Activated CD4-positive, CD25-positive, alpha-beta regulatory T cell treated with anti-CD3 and anti-CD28 coated beads, Interleukin-2, amount 50 U/mL, for 16 hours (primary cell): ENCODE measurements around the gene TNS3.
"Not testable (repeated sequence)": the region's sequence is repeated elsewhere in the genome, so short reads cannot be mapped to it uniquely, and the experiment has no call there.

ENCODE experiments used
- DNase-seq: peaks from one replicate; pipeline ENCODE4 v3.0.0-alpha.2; 2020; ENCODE audit warnings: low read depth, low spot score

The TNS3 gene

GRCh38 chr7:47561715-47562446 is 20.0 kb downstream of the TNS3 start:
- no peak for DNase-seq

GRCh38 chr7:47559306-47560220 is 22.3 kb downstream of the TNS3 start:
- DNase-seq, result no peak

- no peak for DNase-seq
Observed at GRCh38 chr7:47557694-47558670, 23.9 kb downstream of the TNS3 start.

GRCh38 chr7:47557317-47557693 is 24.6 kb downstream of the TNS3 start:
- DNase-seq, result no peak

- no peak for DNase-seq
Observed at GRCh38 chr7:47556511-47557180, 25.3 kb downstream of the TNS3 start.

DNA sequence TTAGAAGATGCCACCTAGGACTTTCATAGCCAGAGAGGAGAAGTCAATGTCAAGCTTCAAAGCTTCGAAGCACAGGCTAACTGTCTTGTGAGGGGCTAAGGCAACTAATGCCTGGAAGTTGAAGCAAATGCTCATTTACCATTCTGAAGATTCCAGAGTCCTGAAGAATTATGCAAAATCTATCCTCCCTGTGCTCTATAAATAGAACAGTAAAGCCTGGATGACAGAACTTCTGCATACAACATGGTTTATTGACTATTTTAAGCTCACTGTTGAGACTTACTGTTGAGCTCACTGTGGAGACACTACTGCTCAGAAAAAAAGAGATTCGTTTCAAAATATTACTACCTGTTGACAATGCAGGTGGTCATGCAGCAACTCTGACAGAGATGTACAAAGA is 28.6 kb downstream of the TNS3 start:
- no peak for DNase-seq

DNA sequence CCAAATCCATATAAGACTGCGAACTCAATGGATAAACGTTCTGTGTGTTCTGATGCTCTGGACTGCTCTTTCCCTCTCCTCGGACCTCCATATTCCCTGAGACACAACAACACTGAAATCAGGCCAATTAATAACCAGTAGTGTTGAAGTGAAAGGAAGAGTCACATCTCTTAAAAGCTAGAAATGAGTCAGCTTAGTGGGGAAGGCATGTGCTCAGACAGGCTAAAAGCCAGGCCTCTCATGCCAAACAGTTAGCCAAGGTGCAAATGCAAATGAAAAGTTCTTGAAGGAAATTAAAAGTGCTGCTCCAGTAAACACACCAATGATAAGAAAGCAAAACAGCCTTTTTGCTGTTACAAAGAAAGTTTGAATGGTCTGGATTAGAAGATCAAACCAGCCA is 29.3 kb downstream of the TNS3 start:
- no peak for DNase-seq

DNA sequence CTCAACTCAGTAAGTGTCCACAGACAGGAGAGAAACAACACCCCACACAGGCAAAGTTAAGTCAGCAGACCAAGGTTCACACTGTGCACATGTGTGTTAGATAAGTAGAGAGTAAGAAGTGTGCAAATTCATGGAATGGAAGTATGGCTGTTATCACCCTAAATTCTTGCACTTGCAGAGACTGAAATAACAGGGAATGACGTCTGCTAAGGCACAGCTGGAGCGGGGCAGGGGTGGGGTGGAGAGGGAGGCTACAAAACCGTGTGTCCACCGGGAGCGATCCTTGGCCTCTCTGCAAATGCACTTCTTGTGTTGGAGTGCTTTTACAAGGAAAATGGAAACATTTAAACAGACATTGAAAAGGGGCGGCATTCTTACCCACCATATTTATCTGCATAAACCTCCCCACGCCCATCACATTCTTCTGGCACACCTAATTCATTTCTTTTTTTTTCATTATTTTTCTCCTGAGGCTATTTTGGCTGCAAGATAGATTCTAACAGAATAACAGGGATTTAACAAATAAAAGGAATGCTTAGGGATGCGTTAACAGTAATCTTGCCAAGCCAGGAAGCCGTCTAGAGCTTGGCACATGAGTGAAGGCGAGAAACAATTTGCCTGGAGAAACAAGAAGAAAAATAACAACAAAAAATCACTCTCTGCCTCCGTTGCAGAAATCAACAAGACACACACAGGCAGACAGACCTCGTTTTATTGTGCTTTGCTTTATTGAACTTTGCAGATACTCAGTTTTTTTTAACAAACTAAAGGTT is 30.1 kb downstream of the TNS3 start:
- DNase-seq, result no peak

GRCh38 chr7:47550788-47551470 is 31.0 kb downstream of the TNS3 start:
- no peak for DNase-seq

GRCh38 chr7:47549916-47550315 is 32.0 kb downstream of the TNS3 start:
- no peak for DNase-seq

GRCh38 chr7:47549397-47549796 is 32.5 kb downstream of the TNS3 start:
- DNase-seq, result no peak

DNA sequence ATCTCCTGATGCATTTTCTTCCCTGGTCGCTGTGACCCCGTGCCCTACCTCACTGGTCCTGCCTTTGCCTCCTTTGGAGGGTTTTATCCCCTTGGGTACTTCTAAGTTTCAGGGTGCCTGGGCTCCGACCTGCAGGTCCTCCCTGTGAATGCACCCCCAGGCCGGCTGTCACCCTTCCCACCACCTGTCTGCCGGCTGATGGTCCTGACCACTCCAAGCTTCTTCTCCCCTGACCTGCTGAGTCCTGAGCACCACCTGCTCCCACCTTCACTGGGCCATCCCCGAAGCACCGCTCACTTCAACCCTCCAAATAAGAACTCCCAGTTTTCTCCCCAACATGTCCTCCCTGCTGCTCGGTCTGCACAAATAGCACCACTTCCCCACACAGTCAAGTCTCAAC is 33.4 kb downstream of the TNS3 start:
- no peak for DNase-seq

- no peak for DNase-seq
Observed at GRCh38 chr7:47546733-47547494, 35.0 kb downstream of the TNS3 start.

DNA sequence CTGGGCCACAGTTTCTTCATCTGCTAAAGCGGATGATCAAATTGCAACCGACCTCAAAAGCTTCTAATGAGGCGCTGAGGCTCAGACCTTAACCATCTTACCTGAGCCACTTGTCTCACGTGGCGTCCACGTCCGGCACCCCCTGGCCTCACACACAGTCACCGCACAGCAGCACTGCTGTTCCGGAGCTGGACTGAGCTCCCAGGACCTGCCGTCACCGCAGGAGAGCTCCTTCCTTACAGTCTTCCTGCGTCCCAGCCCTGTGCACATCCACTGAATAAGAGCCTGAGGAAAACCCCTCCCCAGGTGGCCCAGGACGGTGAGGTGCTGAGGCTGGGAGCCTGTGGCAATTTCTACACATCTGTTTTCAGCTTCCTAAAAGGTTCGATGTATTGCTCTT is 35.7 kb downstream of the TNS3 start:
- no peak for DNase-seq

- no peak for DNase-seq
Observed at GRCh38 chr7:47544416-47544815, 37.5 kb downstream of the TNS3 start.

DNA sequence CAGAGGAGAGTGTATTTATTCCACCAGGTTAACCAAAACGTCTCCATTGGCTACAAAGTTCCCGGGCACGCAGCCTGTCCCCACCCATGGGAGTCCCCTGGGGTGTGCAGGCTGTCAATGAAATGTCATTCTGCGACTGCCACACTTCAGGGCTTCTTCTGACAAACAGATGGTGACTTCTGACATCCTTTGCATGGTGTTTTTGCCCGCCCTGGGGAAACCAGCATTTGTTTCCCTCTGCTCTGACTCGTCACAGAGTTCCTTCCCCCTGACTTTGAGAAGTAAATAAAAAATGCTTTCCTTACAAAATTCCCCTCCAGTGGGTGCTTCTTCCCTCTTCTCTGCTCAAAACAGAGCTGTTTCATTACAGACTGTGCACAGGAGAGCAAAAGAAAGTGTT is 38.2 kb downstream of the TNS3 start:
- no peak for DNase-seq

- DNase-seq, result no peak
Observed at GRCh38 chr7:47543056-47543455, 38.9 kb downstream of the TNS3 start.

DNA sequence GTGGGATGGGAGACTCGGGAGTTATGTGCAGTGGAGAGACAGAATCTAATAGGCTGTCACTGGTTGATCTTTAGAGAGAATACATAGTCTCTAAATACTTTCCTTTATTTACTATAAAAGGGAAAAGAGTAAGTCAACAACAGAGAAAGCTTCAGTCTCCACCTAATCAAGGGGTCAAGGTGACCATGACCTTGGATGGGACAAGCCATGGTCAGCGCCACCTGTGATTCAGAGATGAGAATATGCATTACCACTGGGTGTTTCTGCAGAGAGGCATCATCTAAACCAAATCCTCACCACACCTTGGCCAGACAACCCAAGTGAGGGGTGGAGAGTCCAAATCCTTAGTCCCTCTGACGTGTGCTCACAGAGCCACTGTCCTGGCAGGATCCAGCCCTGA is 39.9 kb downstream of the TNS3 start:
- no peak for DNase-seq

- not testable (repeated sequence) for DNase-seq
Observed at GRCh38 chr7:47541485-47541884, 40.4 kb downstream of the TNS3 start.
